ENCODE measurements around the gene ERC1.

ERC1 gene

GRCh38 chr12:1302201-1302870, 311.3 kb downstream of the ERC1 start:
- H3K4me3 ChIP-seq (ENCODE audit: severe bottlenecking): no peak overlapping the region
- TF ChIP-seq CTCF (IDR thresholded peaks at IDR 0.05; ENCODE audit: poor library complexity, severe bottlenecking): no peak
- no peaks in the 10 kb centered on the region for H3K27me3 ChIP-seq (ENCODE audit: insufficient read depth, poor library complexity, severe bottlenecking)
- H3K4me1 ChIP-seq (ENCODE audit: insufficient read depth, poor library complexity, severe bottlenecking): no peaks in the 10 kb centered on the region
- ATAC-seq (ENCODE audit: low read depth): no peak
- peaks cover 24% of the 10 kb centered on the region for H3K36me3 ChIP-seq (ENCODE audit: low read depth)
- no peak for DNase-seq (ENCODE audit: low spot score)
- no peaks in the 10 kb centered on the region for H3K9me3 ChIP-seq (ENCODE audit: severe bottlenecking)
- no peak overlapping the region for H3K27ac ChIP-seq (ENCODE audit: poor library complexity, severe bottlenecking)

GRCh38 chr12:1305063-1305434, 314.0 kb downstream of the ERC1 start:
- no peak for TF ChIP-seq CTCF (IDR thresholded peaks at IDR 0.05; ENCODE audit: poor library complexity, severe bottlenecking)
- Histone ChIP-seq H3K27ac (ENCODE audit: poor library complexity, severe bottlenecking) (no peak overlapping the region), H3K36me3 (ENCODE audit: low read depth) (0 out of 2 replicates have a peak, but pooled peaks cover 6% of the 10 kb centered on the region), H3K9me3 (ENCODE audit: severe bottlenecking) (no peaks in the 10 kb centered on the region), H3K4me3 (ENCODE audit: severe bottlenecking) (no peak overlapping the region), H3K4me1 (ENCODE audit: insufficient read depth, poor library complexity, severe bottlenecking) (no peaks in the 10 kb centered on the region), H3K27me3 (ENCODE audit: insufficient read depth, poor library complexity, severe bottlenecking) (no peaks in the 10 kb centered on the region)
- DNase-seq (ENCODE audit: low spot score): no peak
- ATAC-seq (ENCODE audit: low read depth): no peak

- TF ChIP-seq CTCF (IDR thresholded peaks at IDR 0.05; ENCODE audit: poor library complexity, severe bottlenecking): no peak
These were observed 314.9 kb downstream of the ERC1 start for GRCh38 chr12:1305791-1306500.

GRCh38 chr12:1306817-1307216, 315.8 kb downstream of the ERC1 start:
- no peak for ATAC-seq (ENCODE audit: low read depth)
- no peaks in the 10 kb centered on the region for H3K27me3 ChIP-seq (ENCODE audit: insufficient read depth, poor library complexity, severe bottlenecking)
- DNase-seq (ENCODE audit: low spot score): no peak
- TF ChIP-seq CTCF (IDR thresholded peaks at IDR 0.05; ENCODE audit: poor library complexity, severe bottlenecking): no peak
- H3K4me3 ChIP-seq (ENCODE audit: severe bottlenecking): no peak overlapping the region
- H3K9me3 ChIP-seq (ENCODE audit: severe bottlenecking): no peaks in the 10 kb centered on the region
- no peaks in the 10 kb centered on the region for H3K36me3 ChIP-seq (ENCODE audit: low read depth)
- H3K4me1 ChIP-seq (ENCODE audit: insufficient read depth, poor library complexity, severe bottlenecking): no peaks in the 10 kb centered on the region
- H3K27ac ChIP-seq (ENCODE audit: poor library complexity, severe bottlenecking): no peak overlapping the region

More at GRCh38 chr12:1305791-1306500, 314.9 kb downstream of the ERC1 start:
- Histone ChIP-seq H3K27ac (ENCODE audit: poor library complexity, severe bottlenecking) (no peak overlapping the region), H3K27me3 (ENCODE audit: insufficient read depth, poor library complexity, severe bottlenecking) (no peaks in the 10 kb centered on the region), H3K9me3 (ENCODE audit: severe bottlenecking) (no peaks in the 10 kb centered on the region), H3K4me1 (ENCODE audit: insufficient read depth, poor library complexity, severe bottlenecking) (no peaks in the 10 kb centered on the region), H3K4me3 (ENCODE audit: severe bottlenecking) (no peak overlapping the region), H3K36me3 (ENCODE audit: low read depth) (no peaks in the 10 kb centered on the region)
- DNase-seq (ENCODE audit: low spot score) (no peak), ATAC-seq (ENCODE audit: low read depth) (no peak)

- no peak overlapping the region for H3K4me3 ChIP-seq (ENCODE audit: severe bottlenecking)
- no peak for DNase-seq (ENCODE audit: low spot score)
- H3K36me3 ChIP-seq (ENCODE audit: low read depth): no peaks in the 10 kb centered on the region
- ATAC-seq (ENCODE audit: low read depth): no peak
- no peaks in the 10 kb centered on the region for H3K9me3 ChIP-seq (ENCODE audit: severe bottlenecking)
- no peak overlapping the region for H3K27ac ChIP-seq (ENCODE audit: poor library complexity, severe bottlenecking)
- no peaks in the 10 kb centered on the region for H3K4me1 ChIP-seq (ENCODE audit: insufficient read depth, poor library complexity, severe bottlenecking)
- no peak for TF ChIP-seq CTCF (IDR thresholded peaks at IDR 0.05; ENCODE audit: poor library complexity, severe bottlenecking)
- H3K27me3 ChIP-seq (ENCODE audit: insufficient read depth, poor library complexity, severe bottlenecking): no peaks in the 10 kb centered on the region
These were observed 316.8 kb downstream of the ERC1 start for GRCh38 chr12:1307796-1308195.

Data from RWPE2 (cell line).